Measurements from ENCODE around the gene ADCK2. TPM values are rescaled to one million over a fixed set of nuclear protein-coding genes. Genes with fewer than 3 reads are reported as not detected.
"Not testable (repeated sequence)": the region's sequence is repeated elsewhere in the genome, so short reads cannot be mapped to it uniquely, and the experiment has no call there.

The ADCK2 gene, protein sequence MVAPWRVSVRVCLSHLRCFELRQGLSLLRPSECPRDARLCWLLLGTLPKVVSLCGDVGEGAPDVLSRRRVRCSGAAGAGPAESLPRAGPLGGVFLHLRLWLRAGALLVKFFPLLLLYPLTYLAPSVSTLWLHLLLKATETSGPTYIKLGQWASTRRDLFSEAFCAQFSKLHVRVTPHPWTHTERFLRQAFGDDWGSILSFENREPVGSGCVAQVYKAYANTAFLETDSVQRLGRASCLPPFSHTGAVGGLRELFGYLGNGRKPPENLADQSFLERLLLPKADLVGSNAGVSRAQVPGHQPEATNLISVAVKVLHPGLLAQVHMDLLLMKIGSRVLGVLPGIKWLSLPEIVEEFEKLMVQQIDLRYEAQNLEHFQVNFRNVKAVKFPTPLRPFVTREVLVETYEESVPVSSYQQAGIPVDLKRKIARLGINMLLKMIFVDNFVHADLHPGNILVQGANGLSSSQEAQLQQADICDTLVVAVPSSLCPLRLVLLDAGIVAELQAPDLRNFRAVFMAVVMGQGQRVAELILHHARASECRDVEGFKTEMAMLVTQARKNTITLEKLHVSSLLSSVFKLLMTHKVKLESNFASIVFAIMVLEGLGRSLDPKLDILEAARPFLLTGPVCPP
- 14.5 TPM for total RNA-seq

DNA sequence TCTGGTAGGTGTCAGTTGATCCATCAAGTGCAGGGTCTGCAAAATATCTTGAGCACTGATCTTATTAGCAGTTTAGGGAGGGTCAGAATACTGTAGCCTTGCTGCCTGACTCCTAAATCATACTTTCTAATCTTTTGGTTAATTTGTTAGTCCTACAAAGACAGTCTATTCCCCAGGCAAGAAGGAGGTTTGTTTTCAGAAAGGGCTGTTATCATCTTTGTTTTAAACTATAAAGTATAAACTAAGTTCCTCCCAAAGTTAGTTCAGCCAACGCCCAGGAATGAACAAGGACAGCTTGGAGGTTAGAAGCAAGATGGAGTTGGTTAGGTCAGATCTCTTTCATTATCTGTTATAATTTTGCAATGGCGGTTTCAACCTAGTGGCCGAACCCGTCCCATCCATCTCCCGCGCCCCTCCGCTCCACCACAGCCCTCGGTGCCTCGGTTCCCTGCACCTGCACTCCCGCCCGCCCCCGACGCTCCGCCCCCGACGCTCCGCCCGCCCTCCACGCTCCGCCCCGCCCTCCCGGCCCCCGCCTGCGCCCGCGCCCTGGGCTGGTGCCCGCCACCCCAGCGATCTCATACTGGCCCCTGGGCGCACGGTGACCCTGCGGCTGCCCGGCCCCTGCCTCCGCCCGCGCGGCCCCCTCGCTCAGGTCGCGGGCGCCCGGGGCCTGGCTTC is at the start of gene ADCK2:
ADCK2 (plus strand) TSS at position 564 of the 681 bp plus-strand sequence. CDS start 386 bp downstream, outside the sequence.
- H3K27me3 ChIP-seq (ENCODE audit: insufficient read depth, low read length), result no peaks in the 10 kb centered on the region
- no peaks in the 10 kb centered on the region for H3K9me3 ChIP-seq (ENCODE audit: low read depth, low read length)
- peaks cover 47% of the 10 kb centered on the region for H3K4me1 ChIP-seq (ENCODE audit: insufficient read depth, low read length)
- peak within 1 kb of the TSS; percentile 65 for H3K4me3 ChIP-seq (ENCODE audit: low read length)

DNA sequence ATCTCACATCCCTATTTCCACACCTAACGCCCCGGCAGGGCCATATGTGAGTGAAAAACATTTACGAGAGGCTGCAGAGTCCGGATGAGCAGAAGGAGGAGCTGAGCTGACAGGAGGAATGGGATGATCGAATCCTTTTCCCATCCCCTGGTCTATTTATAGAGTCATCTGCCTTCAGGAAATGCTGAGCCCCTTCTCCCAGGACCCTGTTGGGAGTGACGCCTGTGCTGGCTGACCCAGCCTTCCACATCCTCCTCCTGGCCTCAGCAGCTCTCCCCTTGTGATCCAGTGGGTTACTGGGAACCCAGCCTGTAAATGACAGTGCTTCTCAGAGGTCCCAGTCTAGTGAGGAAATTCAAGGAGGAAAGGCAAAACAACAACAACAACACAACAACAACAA is 48.8 kb upstream of the ADCK2 start:
- no peak overlapping the region for H3K4me3 ChIP-seq (ENCODE audit: low read length)
- no peaks in the 10 kb centered on the region for H3K9me3 ChIP-seq (ENCODE audit: low read depth, low read length)
- no peaks in the 10 kb centered on the region for H3K27me3 ChIP-seq (ENCODE audit: insufficient read depth, low read length)
- H3K4me1 ChIP-seq (ENCODE audit: insufficient read depth, low read length), result no peaks in the 10 kb centered on the region

DNA sequence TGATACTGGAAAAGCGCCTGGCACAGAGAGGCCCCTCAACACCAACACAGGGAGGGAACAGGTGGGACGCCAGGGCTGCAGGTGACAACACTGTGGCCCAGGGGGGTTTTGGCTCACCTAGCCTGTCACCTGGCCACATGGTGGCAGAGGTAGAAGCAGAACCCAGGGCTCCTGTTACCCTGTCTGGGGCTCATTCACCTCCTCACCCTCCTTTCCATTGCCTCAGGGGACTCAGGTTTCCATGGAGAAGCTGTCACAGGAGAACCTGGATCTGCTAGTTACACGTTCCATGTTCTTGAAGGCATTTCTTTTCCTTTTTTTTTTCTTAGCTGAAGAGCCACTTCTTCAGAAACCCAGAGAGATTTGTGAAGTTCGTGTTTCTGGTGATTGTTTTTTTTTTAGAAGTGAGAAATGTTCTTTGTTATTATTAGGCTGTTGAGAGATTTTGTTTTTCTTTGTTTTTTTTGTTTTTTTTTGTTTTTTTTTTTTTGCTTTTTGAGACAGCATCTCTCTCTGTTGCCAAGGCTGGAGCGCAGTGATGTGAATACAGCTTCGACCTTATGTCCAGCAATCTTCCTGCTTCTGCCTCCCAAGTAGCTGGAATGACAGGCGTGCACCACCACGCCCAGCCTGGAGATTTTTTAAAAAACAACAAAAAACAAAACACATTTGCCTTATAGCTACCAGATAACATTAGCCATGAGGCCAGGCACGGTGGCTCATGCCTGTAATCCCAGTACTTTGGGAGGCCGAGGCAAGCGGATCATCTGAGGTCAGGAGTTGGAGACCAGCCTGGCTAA is 48.2 kb upstream of the ADCK2 start:
- Histone ChIP-seq H3K9me3 (ENCODE audit: low read depth, low read length) (no peaks in the 10 kb centered on the region), H3K4me3 (ENCODE audit: low read length) (no peak overlapping the region), H3K27me3 (ENCODE audit: insufficient read depth, low read length) (no peaks in the 10 kb centered on the region), H3K4me1 (ENCODE audit: insufficient read depth, low read length) (no peaks in the 10 kb centered on the region)

DNA sequence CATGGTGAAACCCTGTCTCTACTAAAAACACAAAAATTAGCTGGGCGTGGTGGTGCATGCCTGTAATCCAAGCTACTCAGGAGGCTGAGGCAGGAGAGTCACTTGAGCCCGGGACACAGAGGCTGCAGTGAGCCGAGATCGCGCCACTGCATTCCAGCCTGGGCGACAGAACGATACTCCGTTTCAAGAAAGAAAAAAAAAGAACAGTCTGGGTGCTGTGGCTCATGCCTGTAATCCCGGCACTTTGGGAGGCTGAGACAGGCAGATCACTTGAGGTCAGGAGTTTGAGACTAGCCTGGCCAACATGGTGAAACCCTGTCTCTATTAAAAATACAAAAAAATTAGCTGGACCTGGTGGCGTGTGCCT is 47.6 kb upstream of the ADCK2 start:
- not testable (repeated sequence) for H3K27me3 ChIP-seq (ENCODE audit: insufficient read depth, low read length); H3K4me3 ChIP-seq (ENCODE audit: low read length); H3K4me1 ChIP-seq (ENCODE audit: insufficient read depth, low read length); H3K9me3 ChIP-seq (ENCODE audit: low read depth, low read length)

DNA sequence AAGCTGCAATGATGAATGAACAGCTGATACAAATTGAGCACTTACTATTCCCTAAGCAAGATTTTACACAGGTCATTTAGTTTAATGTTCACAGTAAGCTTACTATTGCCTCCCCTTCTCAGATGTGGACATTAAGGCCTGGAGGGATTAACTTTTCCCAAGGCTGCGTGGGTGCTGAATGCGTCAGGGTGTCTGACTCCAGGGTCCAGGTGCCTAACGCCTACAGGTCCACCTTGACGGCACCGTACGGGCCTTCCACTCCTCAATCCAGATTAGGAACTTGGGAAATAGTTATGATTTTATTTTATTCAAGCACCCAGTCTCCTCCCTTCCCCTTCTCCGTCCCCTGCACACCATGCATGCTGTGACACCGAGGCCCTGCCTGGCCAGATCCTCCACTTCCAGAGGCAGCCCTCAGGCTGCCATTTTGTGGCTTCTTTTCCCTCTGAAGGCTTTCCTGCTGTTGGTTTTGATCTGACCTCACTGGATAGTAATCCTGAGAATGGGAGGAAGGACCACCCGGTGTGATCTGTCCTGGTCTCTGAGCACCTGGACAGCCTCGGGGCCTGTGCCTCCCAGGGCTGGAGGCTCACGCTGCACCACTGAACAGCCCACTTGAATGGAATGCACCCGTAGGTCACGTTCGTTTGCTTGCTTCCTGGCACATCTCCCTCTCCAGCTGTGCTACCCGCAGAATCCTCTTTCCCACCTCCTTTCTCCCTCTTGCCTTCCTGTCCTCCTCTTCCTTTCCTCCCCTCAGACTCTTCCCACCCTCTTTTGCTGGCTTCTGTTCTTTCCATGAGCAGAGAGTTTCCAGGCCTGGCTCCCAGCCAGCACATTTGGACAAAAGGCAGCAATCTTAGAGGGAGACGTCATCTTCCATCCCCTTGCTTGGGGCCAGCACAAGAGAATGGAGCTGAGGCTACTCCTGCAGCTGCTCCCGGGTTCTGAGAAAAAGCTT is 46.6 kb upstream of the ADCK2 start:
- no peaks in the 10 kb centered on the region for H3K9me3 ChIP-seq (ENCODE audit: low read depth, low read length)
- no peaks in the 10 kb centered on the region for H3K27me3 ChIP-seq (ENCODE audit: insufficient read depth, low read length)
- H3K4me3 ChIP-seq (ENCODE audit: low read length), result no peak overlapping the region
- no peaks in the 10 kb centered on the region for H3K4me1 ChIP-seq (ENCODE audit: insufficient read depth, low read length)

DNA sequence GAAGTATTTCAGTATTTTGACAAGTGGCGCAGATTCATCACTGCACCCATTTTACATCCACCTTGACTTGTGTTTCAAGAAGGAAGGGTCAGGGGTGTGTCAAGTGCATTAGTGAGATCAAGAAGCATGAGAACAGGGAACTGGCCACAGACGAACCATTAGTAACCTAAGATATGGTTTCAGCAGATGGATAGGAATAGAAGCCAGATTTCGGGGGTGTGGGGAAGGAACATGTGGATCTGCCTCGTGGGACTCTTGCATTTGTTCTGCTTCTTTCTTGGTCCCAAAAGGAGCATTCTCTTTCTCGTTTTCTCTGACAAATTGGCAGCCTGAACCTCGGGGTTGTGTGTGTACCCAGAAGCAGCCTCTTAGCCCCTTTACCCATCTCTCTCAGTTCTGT is 41.7 kb upstream of the ADCK2 start:
- Histone ChIP-seq H3K4me3 (ENCODE audit: low read length) (no peak overlapping the region), H3K27me3 (ENCODE audit: insufficient read depth, low read length) (no peaks in the 10 kb centered on the region), H3K9me3 (ENCODE audit: low read depth, low read length) (no peaks in the 10 kb centered on the region), H3K4me1 (ENCODE audit: insufficient read depth, low read length) (no peaks in the 10 kb centered on the region)

DNA sequence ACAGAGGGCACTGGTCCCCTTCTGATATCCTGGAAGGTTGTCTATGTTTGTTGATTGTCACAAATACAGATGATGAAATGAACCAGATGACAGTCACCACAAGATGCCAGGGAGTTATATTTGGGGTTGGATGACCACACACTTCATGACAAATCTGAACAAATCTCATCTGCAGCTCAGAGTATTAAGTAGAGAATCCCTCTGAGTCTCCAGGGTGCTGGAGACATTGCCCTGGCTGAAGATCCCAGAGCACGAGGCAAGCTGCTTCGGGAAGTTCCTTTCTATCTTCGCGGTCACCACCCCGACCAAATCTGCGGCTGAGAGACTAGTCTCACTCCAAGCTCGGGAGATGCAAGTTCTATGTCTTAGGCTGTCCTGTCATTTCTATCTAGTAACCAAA is 41.1 kb upstream of the ADCK2 start:
- Histone ChIP-seq H3K4me3 (ENCODE audit: low read length) (no peak overlapping the region), H3K27me3 (ENCODE audit: insufficient read depth, low read length) (no peaks in the 10 kb centered on the region), H3K4me1 (ENCODE audit: insufficient read depth, low read length) (no peaks in the 10 kb centered on the region), H3K9me3 (ENCODE audit: low read depth, low read length) (no peaks in the 10 kb centered on the region)

DNA sequence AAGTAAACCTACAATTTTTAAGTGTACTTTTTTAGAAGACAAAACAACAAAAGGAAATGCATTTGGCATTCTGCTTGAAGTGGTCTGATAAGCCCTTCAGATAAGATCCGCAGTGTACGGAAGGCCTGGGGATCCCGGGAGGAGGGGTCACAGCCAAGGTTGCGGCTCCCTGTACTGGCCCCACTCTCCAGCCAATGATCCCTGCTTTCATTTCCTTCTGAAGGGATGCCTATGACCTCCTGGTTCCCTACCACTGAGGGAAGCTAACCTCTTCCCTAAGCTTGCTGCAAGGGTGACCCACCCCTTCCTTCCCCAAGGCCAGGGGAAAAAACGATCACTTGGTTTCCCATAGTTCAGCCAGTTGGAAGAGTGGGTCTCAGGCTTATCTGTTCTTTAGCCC is 37.4 kb upstream of the ADCK2 start:
- Histone ChIP-seq H3K27me3 (ENCODE audit: insufficient read depth, low read length) (peaks cover 20% of the 10 kb centered on the region), H3K4me3 (ENCODE audit: low read length) (no peak overlapping the region), H3K9me3 (ENCODE audit: low read depth, low read length) (no peaks in the 10 kb centered on the region), H3K4me1 (ENCODE audit: insufficient read depth, low read length) (peaks cover 11% of the 10 kb centered on the region)

DNA sequence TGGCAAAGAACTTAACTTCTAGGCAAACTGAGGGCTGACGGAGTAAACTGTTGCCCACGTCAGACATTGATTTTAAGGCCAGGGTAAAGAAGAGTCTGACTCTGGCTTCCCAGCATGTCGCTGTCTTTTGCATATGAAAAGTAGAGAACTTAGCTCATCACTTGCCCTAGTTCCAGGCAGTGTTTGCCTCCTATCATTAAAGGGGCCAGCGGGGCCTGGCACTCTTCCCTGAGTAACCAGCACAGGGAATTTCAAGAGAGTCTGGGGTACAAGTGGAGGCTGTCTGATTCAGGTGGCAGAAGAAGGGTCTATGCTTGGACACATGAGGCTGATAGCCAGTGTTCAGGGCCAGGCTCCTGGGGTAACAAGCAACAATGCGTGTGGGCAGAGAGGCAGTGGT is 36.9 kb upstream of the ADCK2 start:
- Histone ChIP-seq H3K4me3 (ENCODE audit: low read length) (no peak overlapping the region), H3K9me3 (ENCODE audit: low read depth, low read length) (no peaks in the 10 kb centered on the region), H3K4me1 (ENCODE audit: insufficient read depth, low read length) (peaks cover 13% of the 10 kb centered on the region), H3K27me3 (ENCODE audit: insufficient read depth, low read length) (peaks cover 21% of the 10 kb centered on the region)

DNA sequence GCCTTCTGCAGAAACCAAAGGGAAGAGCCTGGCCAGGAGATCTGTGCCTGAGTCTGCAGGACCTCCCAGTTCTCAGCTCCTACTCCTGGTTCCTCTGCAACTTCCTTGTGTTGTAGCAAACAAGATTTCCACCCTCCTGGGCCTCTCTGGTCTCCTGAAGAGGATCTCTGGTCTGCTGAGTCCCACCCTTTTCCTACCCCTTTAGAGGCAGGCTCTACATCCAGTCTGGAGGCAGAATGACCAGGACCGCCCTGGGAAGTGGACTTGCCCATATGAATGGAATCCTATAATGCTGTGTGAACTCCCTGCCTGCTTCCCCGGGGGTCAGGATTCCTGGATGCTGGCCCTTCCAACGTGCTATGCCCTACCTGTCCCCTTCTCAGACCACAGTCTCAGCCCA is 35.3 kb upstream of the ADCK2 start:
- peaks cover 24% of the 10 kb centered on the region for H3K4me1 ChIP-seq (ENCODE audit: insufficient read depth, low read length)
- no peak overlapping the region for H3K4me3 ChIP-seq (ENCODE audit: low read length)
- H3K27me3 ChIP-seq (ENCODE audit: insufficient read depth, low read length), result peaks cover 37% of the 10 kb centered on the region
- no peaks in the 10 kb centered on the region for H3K9me3 ChIP-seq (ENCODE audit: low read depth, low read length)

DNA sequence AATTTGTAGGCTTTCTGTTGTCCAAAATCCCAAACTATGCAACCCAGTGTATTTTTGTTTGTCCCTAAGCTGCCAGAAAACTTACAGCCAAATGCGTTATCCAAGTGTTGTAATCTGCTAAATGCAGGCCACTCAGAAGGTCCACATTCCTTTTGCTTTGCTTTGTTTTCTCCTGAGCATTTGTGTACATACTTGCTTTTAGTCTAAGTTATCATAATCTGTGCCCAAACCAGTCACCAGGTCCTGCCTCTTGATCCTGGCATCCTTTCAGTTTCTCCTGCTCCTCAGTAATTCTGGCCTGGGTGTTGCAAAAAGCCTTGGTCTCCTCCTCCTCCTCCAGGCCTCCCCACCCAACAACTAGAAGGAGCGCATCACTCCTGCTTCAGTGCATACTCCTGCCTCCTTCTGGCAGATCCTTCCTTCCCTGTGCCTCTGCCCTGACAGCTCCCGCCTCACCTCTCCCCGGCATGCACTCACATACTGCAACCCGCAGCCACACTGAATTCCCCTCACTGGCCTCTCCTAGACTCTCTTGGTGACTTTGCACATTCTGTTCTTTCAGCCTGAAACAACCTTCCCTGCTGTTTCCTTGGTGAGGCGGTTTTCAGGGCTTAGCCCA is 34.5 kb upstream of the ADCK2 start:
- H3K9me3 ChIP-seq (ENCODE audit: low read depth, low read length), result no peaks in the 10 kb centered on the region
- no peak overlapping the region for H3K4me3 ChIP-seq (ENCODE audit: low read length)
- H3K4me1 ChIP-seq (ENCODE audit: insufficient read depth, low read length), result peaks cover 24% of the 10 kb centered on the region
- peaks cover 44% of the 10 kb centered on the region for H3K27me3 ChIP-seq (ENCODE audit: insufficient read depth, low read length)

DNA sequence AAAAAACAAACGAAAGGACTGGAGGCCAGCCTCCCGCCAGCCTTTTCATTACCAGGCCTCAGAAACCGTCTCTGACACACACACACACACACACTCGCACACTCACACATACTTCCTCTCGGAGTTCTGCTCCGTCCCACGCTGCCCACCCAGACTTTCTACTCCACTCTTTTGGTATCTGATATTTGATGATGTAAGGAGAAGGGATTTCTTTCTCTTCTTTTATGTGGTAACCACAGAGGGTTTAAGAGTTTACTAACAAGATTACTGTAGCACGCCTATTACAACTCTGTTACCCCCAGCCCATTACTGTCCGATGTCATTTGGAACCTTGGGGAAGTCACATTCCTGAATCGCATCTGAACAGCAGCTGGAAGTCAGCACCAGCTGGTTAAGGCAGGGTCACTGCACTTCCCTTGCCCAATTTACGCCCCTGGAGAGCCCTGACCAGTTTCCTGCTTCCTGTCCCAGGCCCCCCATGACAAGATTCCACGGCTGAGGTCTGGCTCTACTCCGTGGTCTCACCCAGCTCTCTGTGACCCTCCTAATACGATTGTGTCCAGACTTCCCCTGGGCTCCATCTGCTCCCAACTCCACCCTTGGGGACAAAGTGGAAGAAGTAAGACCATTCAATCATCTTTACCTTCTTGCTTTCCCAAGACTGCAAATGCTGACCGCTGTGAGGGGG is 33.2 kb upstream of the ADCK2 start:
- no peak overlapping the region for H3K4me3 ChIP-seq (ENCODE audit: low read length)
- H3K27me3 ChIP-seq (ENCODE audit: insufficient read depth, low read length), result peaks cover 48% of the 10 kb centered on the region
- H3K9me3 ChIP-seq (ENCODE audit: low read depth, low read length), result no peaks in the 10 kb centered on the region
- H3K4me1 ChIP-seq (ENCODE audit: insufficient read depth, low read length), result peaks cover 24% of the 10 kb centered on the region

DNA sequence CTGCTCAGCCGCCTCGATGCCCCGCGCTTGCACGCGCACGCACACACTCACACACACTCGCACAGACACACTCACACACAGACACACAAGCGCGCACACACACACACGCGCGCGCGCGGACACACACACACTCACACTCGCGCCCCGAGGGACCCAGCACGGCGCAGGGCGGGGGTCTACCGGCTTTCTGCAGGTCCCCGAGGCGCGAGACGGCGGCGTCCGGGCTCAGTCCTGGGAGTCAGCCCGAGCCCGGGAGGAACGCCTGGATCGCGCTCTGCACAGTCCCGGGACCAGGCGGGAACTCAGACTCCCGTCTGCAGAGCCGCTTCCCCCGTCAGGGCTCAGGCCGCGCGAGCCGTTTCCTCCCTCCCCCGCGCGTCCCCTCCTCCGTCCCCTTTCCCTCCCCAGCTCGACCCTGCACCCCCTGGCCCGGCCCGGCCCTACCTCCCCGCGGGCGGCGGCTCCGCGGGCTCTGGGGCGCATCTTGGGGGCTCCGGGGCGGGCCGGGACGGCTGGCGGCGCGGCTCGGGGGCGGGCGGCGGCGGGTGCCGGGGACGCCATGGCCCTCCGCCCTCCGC is 32.6 kb upstream of the ADCK2 start:
- H3K4me1 ChIP-seq (ENCODE audit: insufficient read depth, low read length), result peaks cover 24% of the 10 kb centered on the region
- no peaks in the 10 kb centered on the region for H3K9me3 ChIP-seq (ENCODE audit: low read depth, low read length)
- H3K27me3 ChIP-seq (ENCODE audit: insufficient read depth, low read length), result peaks cover 48% of the 10 kb centered on the region
- H3K4me3 ChIP-seq (ENCODE audit: low read length), result no peak overlapping the region

Measured in mononuclear cell (primary cell).